ENCODE results near the gene SLC35F6. TPM values are rescaled to one million over a fixed set of nuclear protein-coding genes. Genes with fewer than 3 reads are reported as not detected.

The SLC35F6 gene
- total and polyA plus RNA-seq, 2 donors (not counting 1 experiment from before 2014, with no cell fraction given): 10.4 to 15.2 TPM

DNA sequence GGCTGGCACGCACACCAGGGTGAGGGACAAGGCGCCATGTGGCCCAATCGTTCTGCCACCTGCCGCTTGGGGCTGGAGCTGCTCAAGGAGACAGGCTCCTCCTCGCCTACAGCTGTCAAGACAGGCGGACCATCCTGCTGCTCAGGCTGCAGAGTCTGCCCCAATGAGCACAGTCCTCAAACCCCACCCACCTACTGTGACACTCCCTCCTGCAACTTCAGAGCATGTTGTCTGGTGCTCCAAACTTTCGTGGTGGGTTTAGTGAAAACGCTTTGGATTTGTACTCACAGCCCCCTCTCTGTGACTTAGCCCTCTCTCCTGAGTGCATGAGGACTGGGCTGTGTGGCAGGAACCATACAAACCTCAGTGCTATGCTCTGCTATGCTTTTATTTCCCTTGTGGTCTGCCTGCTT lies 23.2 kb upstream of the SLC35F6 start:
- DNase-seq: no peak
- ChIA-PET CTCF (no interaction called here), POLR2A (no interaction called here)
- WGBS (ENCODE audit: insufficient coverage): 5% methylated on average over 6 of the region's 8 CpGs
- H3K79me2 ChIP-seq (ENCODE audit: control insufficient read depth, insufficient read depth, low read length): no peaks in the 10 kb centered on the region
- intact Hi-C loops (cut with micrococcal nuclease): no loop called here
- H3K9ac ChIP-seq (ENCODE audit: low read length): no peak overlapping the region
- H3K27ac Mint-ChIP-seq: no peak overlapping the region
- no peak overlapping the region for H3K4me3 ChIP-seq (ENCODE audit: control extremely low read depth in 1 of 5, extremely low read depth in 1 of 5, insufficient read depth in 1 of 5, low read depth in 2 of 5, low read length in 4 of 5)
- no peak for TF ChIP-seq EZH2 (IDR thresholded peaks at IDR 0.05; ENCODE audit: borderline replicate concordance, insufficient read depth, low read depth, low read length, poor library complexity, severe bottlenecking)
- TF ChIP-seq, protein P1, sequence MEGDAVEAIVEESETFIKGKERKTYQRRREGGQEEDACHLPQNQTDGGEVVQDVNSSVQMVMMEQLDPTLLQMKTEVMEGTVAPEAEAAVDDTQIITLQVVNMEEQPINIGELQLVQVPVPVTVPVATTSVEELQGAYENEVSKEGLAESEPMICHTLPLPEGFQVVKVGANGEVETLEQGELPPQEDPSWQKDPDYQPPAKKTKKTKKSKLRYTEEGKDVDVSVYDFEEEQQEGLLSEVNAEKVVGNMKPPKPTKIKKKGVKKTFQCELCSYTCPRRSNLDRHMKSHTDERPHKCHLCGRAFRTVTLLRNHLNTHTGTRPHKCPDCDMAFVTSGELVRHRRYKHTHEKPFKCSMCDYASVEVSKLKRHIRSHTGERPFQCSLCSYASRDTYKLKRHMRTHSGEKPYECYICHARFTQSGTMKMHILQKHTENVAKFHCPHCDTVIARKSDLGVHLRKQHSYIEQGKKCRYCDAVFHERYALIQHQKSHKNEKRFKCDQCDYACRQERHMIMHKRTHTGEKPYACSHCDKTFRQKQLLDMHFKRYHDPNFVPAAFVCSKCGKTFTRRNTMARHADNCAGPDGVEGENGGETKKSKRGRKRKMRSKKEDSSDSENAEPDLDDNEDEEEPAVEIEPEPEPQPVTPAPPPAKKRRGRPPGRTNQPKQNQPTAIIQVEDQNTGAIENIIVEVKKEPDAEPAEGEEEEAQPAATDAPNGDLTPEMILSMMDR (IDR thresholded peaks at IDR 0.05): no peak
- H3K36me3 ChIP-seq (replicated peaks in 1 of 2; ENCODE audit: control extremely low read depth in 1 of 2, control insufficient read depth in 1 of 2, extremely low read depth in 1 of 2, insufficient read depth in 2 of 2, low read length in 1 of 2): no peaks in the 10 kb centered on the region
- no peaks in the 10 kb centered on the region for H3K4me1 ChIP-seq (ENCODE audit: control insufficient read depth in 2 of 2, insufficient read depth in 2 of 2, low read length in 2 of 2)
- no peak for ATAC-seq (ENCODE audit: low read depth)
- no peak overlapping the region for H3K4me3 Mint-ChIP-seq
- no peak overlapping the region for H3K27ac ChIP-seq (ENCODE audit: low read length in 2 of 2)
- H4K20me1 ChIP-seq (ENCODE audit: control insufficient read depth, insufficient read depth, low read length, poor library complexity, severe bottlenecking): no peaks in the 10 kb centered on the region
- peaks cover 0 to 2% (median 0%) of the 10 kb centered on the region in 3 donors for H3K9me3 ChIP-seq (ENCODE audit: control extremely low read depth in 1 of 3, control insufficient read depth in 2 of 3, insufficient read depth in 1 of 3, low read length in 2 of 3)
- peaks cover 14% of the 10 kb centered on the region for H3K27me3 Mint-ChIP-seq
- H3K9me3 Mint-ChIP-seq (ENCODE audit: insufficient read depth): no peaks in the 10 kb centered on the region
- peaks cover 7% of the 10 kb centered on the region for H3K4me1 Mint-ChIP-seq
- peaks cover 0 to 3% (median 1%) of the 10 kb centered on the region in 4 experiments for H3K27me3 ChIP-seq (replicated peaks in 1 of 4; ENCODE audit: control extremely low read depth in 1 of 4, control insufficient read depth in 3 of 4, insufficient read depth in 4 of 4, low read length in 3 of 4)
- no peak overlapping the region for H3K4me2 ChIP-seq (replicated peaks; ENCODE audit: low read depth, low read length, poor library complexity, severe bottlenecking)
- H2AFZ ChIP-seq (ENCODE audit: insufficient read depth, low read depth, low read length, poor library complexity, severe bottlenecking): peak overlapping the region; percentile 33

DNA sequence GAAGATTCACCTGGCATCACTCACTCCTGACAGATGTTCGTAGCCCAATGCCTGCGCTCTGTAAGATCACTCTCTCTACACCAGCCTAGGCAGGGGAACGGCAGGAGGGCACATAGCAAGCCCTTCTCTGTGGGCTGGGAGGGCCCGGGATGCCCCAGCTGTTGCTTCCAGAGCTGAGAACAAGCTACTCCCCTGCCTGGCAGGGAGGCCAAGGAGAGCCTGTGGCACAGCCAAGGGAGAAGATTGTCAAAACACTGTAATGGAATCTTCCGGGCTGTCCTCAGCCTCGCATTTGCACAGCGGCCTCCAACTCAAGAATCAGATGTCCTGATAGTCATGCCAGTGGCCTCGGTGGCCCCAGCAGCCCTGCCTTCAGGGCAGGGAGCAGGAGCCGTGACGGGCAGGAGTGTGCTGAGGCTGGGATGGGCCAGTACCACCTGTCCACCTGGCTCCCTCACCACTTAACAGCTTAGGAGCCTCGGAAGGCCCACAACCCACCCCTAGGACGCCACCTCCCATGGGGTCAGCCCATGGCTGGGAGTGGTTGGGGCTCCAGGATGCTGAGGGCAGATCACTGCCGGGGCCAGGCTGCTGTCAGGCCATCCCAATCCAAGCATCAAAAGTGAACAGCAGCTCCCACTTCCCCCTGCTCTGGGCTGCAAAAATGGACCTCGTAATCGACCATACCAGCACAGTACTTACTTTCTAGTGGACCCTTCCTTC lies 21.9 kb upstream of the SLC35F6 start:
- Histone ChIP-seq H3K9ac (ENCODE audit: low read length) (no peak overlapping the region), H2AFZ (ENCODE audit: insufficient read depth, low read depth, low read length, poor library complexity, severe bottlenecking) (no peak overlapping the region), H3K36me3 (replicated peaks in 1 of 2; ENCODE audit: control extremely low read depth in 1 of 2, control insufficient read depth in 1 of 2, extremely low read depth in 1 of 2, insufficient read depth in 2 of 2, low read length in 1 of 2) (no peaks in the 10 kb centered on the region), H3K79me2 (ENCODE audit: control insufficient read depth, insufficient read depth, low read length) (no peaks in the 10 kb centered on the region), H3K4me3 (ENCODE audit: control extremely low read depth in 1 of 5, extremely low read depth in 1 of 5, insufficient read depth in 1 of 5, low read depth in 2 of 5, low read length in 4 of 5) (no peak overlapping the region), H3K9me3 (ENCODE audit: control extremely low read depth in 1 of 3, control insufficient read depth in 2 of 3, insufficient read depth in 1 of 3, low read length in 2 of 3) (peaks cover 0 to 2% (median 0%) of the 10 kb centered on the region in 3 donors), H4K20me1 (ENCODE audit: control insufficient read depth, insufficient read depth, low read length, poor library complexity, severe bottlenecking) (no peaks in the 10 kb centered on the region), H3K27me3 (replicated peaks in 1 of 4; ENCODE audit: control extremely low read depth in 1 of 4, control insufficient read depth in 3 of 4, insufficient read depth in 4 of 4, low read length in 3 of 4) (peaks cover 0 to 3% (median 1%) of the 10 kb centered on the region in 4 experiments), H3K27ac (ENCODE audit: low read length in 2 of 2) (no peak overlapping the region), H3K4me2 (replicated peaks; ENCODE audit: low read depth, low read length, poor library complexity, severe bottlenecking) (no peak overlapping the region), H3K4me1 (ENCODE audit: control insufficient read depth in 2 of 2, insufficient read depth in 2 of 2, low read length in 2 of 2) (no peaks in the 10 kb centered on the region)
- Mint-ChIP-seq H3K9me3 (ENCODE audit: insufficient read depth) (no peaks in the 10 kb centered on the region), H3K4me3 (no peak overlapping the region), H3K27ac (no peak overlapping the region), H3K4me1 (peaks cover 7% of the 10 kb centered on the region), H3K27me3 (peaks cover 11% of the 10 kb centered on the region)
- ATAC-seq (ENCODE audit: low read depth) (no peak), DNase-seq (no peak)
- ChIA-PET POLR2A (no interaction called here), CTCF (interaction anchor here (1.2 to 1.7 kb wide), 4 partner anchors 9 to 145 kb away, joined by 3 to 7 read pairs (median 4); no protein-coding TSS in a partner anchor)
- intact Hi-C loops (cut with micrococcal nuclease): no loop called here
- WGBS (ENCODE audit: insufficient coverage): 99% methylated on average over 10 of the region's 15 CpGs
- TF ChIP-seq, protein P1 (IDR thresholded peaks at IDR 0.05): no peak
- TF ChIP-seq EZH2 (IDR thresholded peaks at IDR 0.05; ENCODE audit: borderline replicate concordance, insufficient read depth, low read depth, low read length, poor library complexity, severe bottlenecking): no peak

All from B cell (primary cell).